ENCODE measurements around the gene CYP4F11.
"Not testable (repeated sequence)": the region's sequence is repeated elsewhere in the genome, so short reads cannot be mapped to it uniquely, and the experiment has no call there.

The CYP4F11 gene

GRCh38 chr19:15922021-15922420 is 12.3 kb downstream of the CYP4F11 start:
- no peak for DNase-seq (ENCODE audit: low spot score)

- no peak for DNase-seq (ENCODE audit: low spot score)
These were observed 15.1 kb downstream of the CYP4F11 start for GRCh38 chr19:15919243-15919642.

- DNase-seq (ENCODE audit: low spot score), result no peak
These were observed 19.2 kb downstream of the CYP4F11 start for GRCh38 chr19:15915109-15915508.

- no peak for DNase-seq (ENCODE audit: low spot score)
These were observed 20.5 kb downstream of the CYP4F11 start for GRCh38 chr19:15913830-15914229.

GRCh38 chr19:15913384-15913783 is 20.9 kb downstream of the CYP4F11 start:
- DNase-seq (ENCODE audit: low spot score), result no peak

- DNase-seq (ENCODE audit: low spot score), result no peak
These were observed 22.6 kb downstream of the CYP4F11 start for GRCh38 chr19:15911599-15912235.

GRCh38 chr19:15905026-15905425 is 29.3 kb downstream of the CYP4F11 start:
- no peak for DNase-seq (ENCODE audit: low spot score)

GRCh38 chr19:15902898-15903297 is 31.4 kb downstream of the CYP4F11 start:
- DNase-seq (ENCODE audit: low spot score), result not testable (repeated sequence)

- no peak for DNase-seq (ENCODE audit: low spot score)
These were observed 32.1 kb downstream of the CYP4F11 start for GRCh38 chr19:15902254-15902653.

GRCh38 chr19:15900504-15900903 is 33.8 kb downstream of the CYP4F11 start:
- no peak for DNase-seq (ENCODE audit: low spot score)

- not testable (repeated sequence) for DNase-seq (ENCODE audit: low spot score)
These were observed 34.3 kb downstream of the CYP4F11 start for GRCh38 chr19:15900032-15900431.

GRCh38 chr19:15899561-15899960 is 34.8 kb downstream of the CYP4F11 start:
- not testable (repeated sequence) for DNase-seq (ENCODE audit: low spot score)

- DNase-seq (ENCODE audit: low spot score), result no peak
These were observed 36.5 kb downstream of the CYP4F11 start, which contains the start of gene CYP4F2 for GRCh38 chr19:15897738-15898276. Gene CYP4F2 (minus strand): TSS chr19:15898074. CDS start chr19:15897611, 463 bp downstream.

GRCh38 chr19:15897026-15897737 is 37.1 kb downstream of the CYP4F11 start:
- no peak for DNase-seq (ENCODE audit: low spot score)

- no peak for DNase-seq (ENCODE audit: low spot score)
These were observed 38.4 kb downstream of the CYP4F11 start for GRCh38 chr19:15895876-15896430.

- no peak for DNase-seq (ENCODE audit: low spot score)
These were observed 40.0 kb downstream of the CYP4F11 start for GRCh38 chr19:15894359-15894758.

GRCh38 chr19:15893477-15893876 is 40.9 kb downstream of the CYP4F11 start:
- no peak for DNase-seq (ENCODE audit: low spot score)

GRCh38 chr19:15892012-15892411 is 42.3 kb downstream of the CYP4F11 start:
- no peak for DNase-seq (ENCODE audit: low spot score)

- DNase-seq (ENCODE audit: low spot score), result no peak
These were observed 42.9 kb downstream of the CYP4F11 start for GRCh38 chr19:15891434-15891833.

GRCh38 chr19:15889339-15889738 is 45.0 kb downstream of the CYP4F11 start:
- DNase-seq (ENCODE audit: low spot score), result not testable (repeated sequence)

GRCh38 chr19:15885919-15886318 is 48.4 kb downstream of the CYP4F11 start:
- no peak for DNase-seq (ENCODE audit: low spot score)

GRCh38 chr19:15885167-15885566 is 49.2 kb downstream of the CYP4F11 start:
- DNase-seq (ENCODE audit: low spot score), result no peak

- not testable (repeated sequence) for DNase-seq (ENCODE audit: low spot score)
These were observed 51.0 kb downstream of the CYP4F11 start for GRCh38 chr19:15883329-15883728.
